Left ventricle myocardium inferior (tissue), 1 donor: ENCODE measurements around the gene GSTT2. TPM values are rescaled to one million over a fixed set of nuclear protein-coding genes. Genes with fewer than 3 reads are reported as not detected.

Experiments used
- DNase-seq: peaks from one replicate; pipeline ENCODE4 v3.0.0-alpha.2; 2020
- H3K27ac ChIP-seq: fragments of 200-600 bp; replicated peaks from 2 replicates; pipeline ENCODE4 v1.8.0; 2021
- H3K27me3 ChIP-seq: fragments of 200-600 bp; 2 replicates; pipeline ENCODE4 v1.8.0; 2021; ENCODE audit warnings: low read depth
- H3K36me3 ChIP-seq: fragments of 200-600 bp; 2 replicates; pipeline ENCODE4 v1.8.0; 2021
- H3K4me1 ChIP-seq: fragments of 200-600 bp; 2 replicates; pipeline ENCODE4 v1.8.0; 2021
- H3K4me3 ChIP-seq: fragments of 200-600 bp; 2 replicates; pipeline ENCODE4 v1.8.0; 2021; ENCODE audit warnings: mild to moderate bottlenecking, moderate library complexity
- H3K9me3 ChIP-seq: fragments of 200-600 bp; replicated peaks from 2 replicates; pipeline ENCODE4 v1.8.0; 2021
- CTCF ChIP-seq: fragments of 200-600 bp; IDR thresholded peaks from 2 replicates; pipeline ENCODE4 v1.8.0; 2021; ENCODE audit warnings: antibody characterized with exemption, mild to moderate bottlenecking, borderline replicate concordance
- intact Hi-C: fragments of 100-400 bp; cut with micrococcal nuclease; formaldehyde crosslinking; loops from one replicate; pipeline ENCODE4 v1.11.0; 2022
- total RNA-seq: library from RNA; stranded (reverse); fragmentation: NEBNext Ultra II Directional; extraction: Animal tissue kit (Norgen Biotek cat#: 25700); gene quantifications from one replicate; pipeline ENCODE4 v1.2.1, GENCODE V29; 2021
- donor health status: DM: no; HTN: yes; CAD: no; lungs with severe emphysema.

Gene GSTT2
- total RNA-seq, 1 donor from 2014 or later = 0.66 TPM

DNA sequence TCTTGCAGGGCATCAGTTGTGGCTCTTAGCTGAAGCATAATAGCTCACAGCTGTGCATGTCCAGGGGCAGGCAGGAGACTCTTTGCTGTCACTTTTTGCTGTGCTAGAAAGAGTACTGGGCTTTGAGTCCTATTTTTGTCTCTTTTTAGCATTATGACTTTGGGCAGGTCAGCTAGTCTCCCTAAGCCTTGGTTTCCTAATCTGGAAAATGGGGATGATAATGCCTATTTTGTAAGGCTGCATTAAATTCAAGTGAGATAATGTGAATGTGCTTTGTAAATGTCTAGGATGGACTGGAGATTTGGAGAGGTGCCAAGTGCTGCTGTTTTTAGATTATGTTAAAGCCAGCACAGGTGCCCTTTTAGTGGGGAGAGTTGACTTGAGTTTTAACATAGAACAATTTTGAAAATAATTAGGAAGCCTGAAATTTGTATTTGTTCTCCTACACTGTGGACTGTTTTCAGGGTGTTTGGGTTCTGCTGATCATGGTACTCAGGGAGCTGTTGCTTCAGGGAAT lies 50.3 kb downstream of the GSTT2 start:
- Histone ChIP-seq H3K9me3 (no peaks in the 10 kb centered on the region), H3K27ac (no peak overlapping the region), H3K4me1 (peaks cover 16% of the 10 kb centered on the region), H3K36me3 (peaks cover 4% of the 10 kb centered on the region), H3K27me3 (no peaks in the 10 kb centered on the region), H3K4me3 (no peak overlapping the region)
- no peak for DNase-seq
- intact Hi-C loops = no loop called here
- TF ChIP-seq CTCF = no peak

Other genes starting within 250 kb of the GSTT2 start
- gene ZNF70, start 229.0 kb upstream of the GSTT2 start, total RNA-seq = 4.0 TPM
- gene VPREB3, start 225.7 kb upstream of the GSTT2 start, total RNA-seq = 0.69 TPM
- not detected for gene C22orf15, start 217.1 kb upstream of the GSTT2 start, total RNA-seq
- 1,446 TPM for gene CHCHD10, start 212.2 kb upstream of the GSTT2 start, total RNA-seq
- 16.9 TPM for gene MMP11, start 207.3 kb upstream of the GSTT2 start, total RNA-seq
- gene SMARCB1, start 193.2 kb upstream of the GSTT2 start, total RNA-seq = 52.0 TPM
- 2.0 TPM for gene DERL3, start 141.1 kb upstream of the GSTT2 start, total RNA-seq
- 22.0 TPM for gene SLC2A11, start 122.3 kb upstream of the GSTT2 start, total RNA-seq
- 242 TPM for gene MIF, start 85.8 kb upstream of the GSTT2 start, total RNA-seq
- 4.9 TPM for gene GSTT2B, start 18.9 kb upstream of the GSTT2 start, total RNA-seq
- 1.5 TPM for gene DDTL, start 13.2 kb upstream of the GSTT2 start, total RNA-seq
- 157 TPM for gene DDT, start 5.7 kb upstream of the GSTT2 start, total RNA-seq
- gene GSTT4, start 25.3 kb downstream of the GSTT2 start, total RNA-seq = not detected
- gene CABIN1, start 31.2 kb downstream of the GSTT2 start, total RNA-seq = 46.9 TPM
- gene SUSD2, start 201.4 kb downstream of the GSTT2 start, total RNA-seq = 3.2 TPM